Measurements from ENCODE around the gene TULP4.
"Not testable (repeated sequence)": the region's sequence is repeated elsewhere in the genome, so short reads cannot be mapped to it uniquely, and the experiment has no call there.

- TF ChIP-seq JUNB (IDR thresholded peaks at IDR 0.05); TFCP2L1 (CRISPR knock-in tag; IDR thresholded peaks at IDR 0.05): not testable (repeated sequence)
Observed at GRCh38 chr6:158348737-158349504, 36.7 kb downstream of the TULP4 start.
